ENCODE data around the gene MYO5B.

Gene MYO5B

GRCh38 chr18:49921318-49921985 is 273.5 kb downstream of the MYO5B start:
- Mint-ChIP-seq H3K4me1 (no peaks in the 10 kb centered on the region), H3K27ac (ENCODE audit: low read depth) (no peak overlapping the region), H3K36me3 (ENCODE audit: insufficient read depth) (peaks cover 2% of the 10 kb centered on the region), H3K9me3 (no peaks in the 10 kb centered on the region), H3K27me3 (peaks cover 97% of the 10 kb centered on the region), H3K4me3 (no peak overlapping the region)
- ATAC-seq (replicated peaks; ENCODE audit: extremely low read depth, poor library complexity, severe bottlenecking) (no peak), DNase-seq (ENCODE audit: low spot score in 2 of 2) (no peak)

DNA sequence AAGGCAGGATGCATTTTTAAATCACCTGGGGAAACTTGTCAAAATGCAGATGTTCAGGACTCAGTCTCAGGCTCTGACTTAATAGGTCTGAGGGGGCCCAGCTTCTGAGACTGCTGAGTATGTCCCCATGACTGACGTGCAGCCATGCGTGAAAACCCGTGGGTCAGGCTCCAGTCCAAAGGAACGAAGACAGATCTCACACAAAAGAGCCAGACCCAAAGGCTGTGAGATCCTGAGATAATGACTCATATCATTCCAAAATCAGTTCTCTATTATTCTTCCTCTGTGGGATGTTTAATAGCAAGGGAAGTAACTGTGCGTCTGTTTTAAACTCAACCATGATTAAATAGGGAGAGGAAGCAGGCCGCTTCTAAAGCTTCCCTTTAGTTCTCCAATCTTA is 274.2 kb downstream of the MYO5B start:
- no peaks in the 10 kb centered on the region for H3K4me1 Mint-ChIP-seq
- peaks cover 96% of the 10 kb centered on the region for H3K27me3 Mint-ChIP-seq
- no peak overlapping the region for H3K27ac Mint-ChIP-seq (ENCODE audit: low read depth)
- ATAC-seq (replicated peaks; ENCODE audit: extremely low read depth, poor library complexity, severe bottlenecking), result no peak
- no peaks in the 10 kb centered on the region for H3K9me3 Mint-ChIP-seq
- no peak overlapping the region for H3K4me3 Mint-ChIP-seq
- H3K36me3 Mint-ChIP-seq (ENCODE audit: insufficient read depth), result peaks cover 2% of the 10 kb centered on the region
- DNase-seq (ENCODE audit: low spot score in 2 of 2), result no peak

DNA sequence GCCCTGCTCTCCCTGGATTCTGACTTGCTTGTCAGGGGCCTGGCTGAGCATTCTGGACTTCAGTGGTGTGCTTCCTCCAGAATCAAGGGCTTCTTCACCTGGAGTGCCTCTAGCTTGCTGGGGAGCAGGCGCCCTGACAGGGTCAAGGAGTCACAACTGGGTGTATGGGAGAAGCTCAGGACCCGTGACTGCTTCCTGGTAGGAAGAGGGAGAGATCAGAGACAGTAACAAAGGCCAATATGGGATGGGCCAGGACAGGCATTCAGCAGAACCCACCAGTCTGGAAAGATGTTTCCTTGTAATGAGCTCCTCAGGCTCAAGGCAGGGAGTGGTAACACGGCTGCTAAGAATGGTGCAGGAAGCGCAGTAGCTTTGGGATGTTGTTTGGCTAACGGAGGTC is 277.2 kb downstream of the MYO5B start:
- Mint-ChIP-seq H3K27ac (ENCODE audit: low read depth) (no peak overlapping the region), H3K36me3 (ENCODE audit: insufficient read depth) (no peaks in the 10 kb centered on the region), H3K4me1 (no peaks in the 10 kb centered on the region), H3K9me3 (peaks cover under 1% of the 10 kb centered on the region), H3K27me3 (peaks cover 93% of the 10 kb centered on the region), H3K4me3 (no peak overlapping the region)
- DNase-seq (ENCODE audit: low spot score in 2 of 2), result no peak
- no peak for ATAC-seq (replicated peaks; ENCODE audit: extremely low read depth, poor library complexity, severe bottlenecking)

DNA sequence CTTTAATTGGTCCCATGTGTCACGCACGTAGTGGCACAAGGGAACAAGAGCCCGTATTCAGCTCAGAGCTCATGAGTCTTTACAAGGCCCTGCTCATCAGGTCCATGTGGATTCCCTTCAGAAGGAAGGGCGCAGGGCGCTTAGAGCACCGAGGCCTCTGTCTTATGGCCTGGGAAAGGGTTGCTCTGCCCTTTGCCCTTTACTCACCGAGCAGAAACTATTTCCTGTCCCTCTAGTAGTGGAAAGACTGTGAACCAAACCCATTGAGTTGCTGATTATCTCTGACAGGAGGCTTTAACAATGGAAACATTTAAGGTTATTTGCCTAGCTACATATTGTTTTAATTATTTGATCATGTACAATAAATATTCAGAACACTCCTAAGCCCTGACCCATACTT is 279.6 kb downstream of the MYO5B start:
- Mint-ChIP-seq H3K27me3 (peaks cover 69% of the 10 kb centered on the region), H3K9me3 (peaks cover 5% of the 10 kb centered on the region), H3K4me3 (no peak overlapping the region), H3K36me3 (ENCODE audit: insufficient read depth) (no peaks in the 10 kb centered on the region), H3K27ac (ENCODE audit: low read depth) (no peak overlapping the region), H3K4me1 (no peaks in the 10 kb centered on the region)
- ATAC-seq (replicated peaks; ENCODE audit: extremely low read depth, poor library complexity, severe bottlenecking), result no peak
- no peak for DNase-seq (ENCODE audit: low spot score in 2 of 2)

GRCh38 chr18:49913221-49913620 is 281.7 kb downstream of the MYO5B start:
- H3K27ac Mint-ChIP-seq (ENCODE audit: low read depth), result no peak overlapping the region
- DNase-seq (ENCODE audit: low spot score in 2 of 2) (no peak), ATAC-seq (replicated peaks; ENCODE audit: extremely low read depth, poor library complexity, severe bottlenecking) (no peak)
- peaks cover 5% of the 10 kb centered on the region for H3K9me3 Mint-ChIP-seq
- H3K27me3 Mint-ChIP-seq, result peaks cover 62% of the 10 kb centered on the region
- H3K4me3 Mint-ChIP-seq, result no peak overlapping the region
- H3K4me1 Mint-ChIP-seq, result no peaks in the 10 kb centered on the region
- no peaks in the 10 kb centered on the region for H3K36me3 Mint-ChIP-seq (ENCODE audit: insufficient read depth)

DNA sequence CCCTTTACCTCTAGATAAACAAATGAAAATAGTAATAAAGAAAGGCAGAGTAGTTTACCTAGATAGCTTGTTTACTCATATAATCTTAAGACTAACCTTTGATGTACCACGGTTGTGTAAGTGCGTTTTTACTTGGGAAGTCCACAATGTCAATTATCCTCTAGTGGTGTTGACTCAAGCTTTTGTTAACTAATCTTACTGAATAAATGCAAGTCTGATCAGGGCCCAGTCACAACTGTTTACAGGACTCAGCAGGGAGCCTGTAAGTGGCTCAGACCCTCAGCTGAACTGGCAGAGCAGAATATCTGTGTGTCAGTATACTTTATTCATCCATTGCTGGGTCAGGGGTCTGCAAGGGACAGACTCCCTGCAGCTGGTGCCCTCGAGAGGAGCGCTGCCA is 283.5 kb downstream of the MYO5B start:
- no peaks in the 10 kb centered on the region for H3K4me1 Mint-ChIP-seq
- H3K36me3 Mint-ChIP-seq (ENCODE audit: insufficient read depth), result no peaks in the 10 kb centered on the region
- H3K27me3 Mint-ChIP-seq, result peaks cover 62% of the 10 kb centered on the region
- H3K27ac Mint-ChIP-seq (ENCODE audit: low read depth), result no peak overlapping the region
- H3K9me3 Mint-ChIP-seq, result peaks cover 5% of the 10 kb centered on the region
- ATAC-seq (replicated peaks; ENCODE audit: extremely low read depth, poor library complexity, severe bottlenecking) (no peak), DNase-seq (ENCODE audit: low spot score in 2 of 2) (no peak)
- no peak overlapping the region for H3K4me3 Mint-ChIP-seq

- ATAC-seq (replicated peaks; ENCODE audit: extremely low read depth, poor library complexity, severe bottlenecking) (no peak), DNase-seq (ENCODE audit: low spot score in 2 of 2) (no peak)
- Mint-ChIP-seq H3K27me3 (peaks cover 60% of the 10 kb centered on the region), H3K9me3 (peaks cover 5% of the 10 kb centered on the region), H3K4me1 (no peaks in the 10 kb centered on the region), H3K36me3 (ENCODE audit: insufficient read depth) (no peaks in the 10 kb centered on the region), H3K4me3 (no peak overlapping the region), H3K27ac (ENCODE audit: low read depth) (no peak overlapping the region)
These were observed 284.0 kb downstream of the MYO5B start for GRCh38 chr18:49910986-49911385.

DNA sequence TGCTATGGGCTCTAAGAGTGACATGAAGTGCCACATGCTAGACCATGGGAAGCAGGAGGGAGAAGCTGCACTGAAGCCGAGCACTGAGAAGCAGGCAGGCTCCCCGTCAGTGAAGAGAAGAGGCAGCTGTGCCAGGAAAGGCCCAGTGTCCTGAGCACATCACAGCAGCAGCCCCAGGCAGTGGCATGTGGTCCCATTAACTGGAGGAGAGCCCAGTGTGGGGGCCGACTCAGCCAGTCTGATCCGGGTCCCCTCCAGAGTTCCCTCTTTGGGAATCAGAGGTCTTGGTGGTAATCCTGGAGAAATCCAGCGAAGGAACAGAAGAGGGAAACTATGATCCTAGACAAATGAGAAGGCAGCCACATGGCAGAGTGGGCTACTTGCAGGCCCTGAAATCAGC is 284.9 kb downstream of the MYO5B start:
- no peak overlapping the region for H3K27ac Mint-ChIP-seq (ENCODE audit: low read depth)
- no peaks in the 10 kb centered on the region for H3K4me1 Mint-ChIP-seq
- no peak for DNase-seq (ENCODE audit: low spot score in 2 of 2)
- ATAC-seq (replicated peaks; ENCODE audit: extremely low read depth, poor library complexity, severe bottlenecking), result no peak
- no peak overlapping the region for H3K4me3 Mint-ChIP-seq
- peaks cover 5% of the 10 kb centered on the region for H3K9me3 Mint-ChIP-seq
- peaks cover 58% of the 10 kb centered on the region for H3K27me3 Mint-ChIP-seq
- no peaks in the 10 kb centered on the region for H3K36me3 Mint-ChIP-seq (ENCODE audit: insufficient read depth)

DNA sequence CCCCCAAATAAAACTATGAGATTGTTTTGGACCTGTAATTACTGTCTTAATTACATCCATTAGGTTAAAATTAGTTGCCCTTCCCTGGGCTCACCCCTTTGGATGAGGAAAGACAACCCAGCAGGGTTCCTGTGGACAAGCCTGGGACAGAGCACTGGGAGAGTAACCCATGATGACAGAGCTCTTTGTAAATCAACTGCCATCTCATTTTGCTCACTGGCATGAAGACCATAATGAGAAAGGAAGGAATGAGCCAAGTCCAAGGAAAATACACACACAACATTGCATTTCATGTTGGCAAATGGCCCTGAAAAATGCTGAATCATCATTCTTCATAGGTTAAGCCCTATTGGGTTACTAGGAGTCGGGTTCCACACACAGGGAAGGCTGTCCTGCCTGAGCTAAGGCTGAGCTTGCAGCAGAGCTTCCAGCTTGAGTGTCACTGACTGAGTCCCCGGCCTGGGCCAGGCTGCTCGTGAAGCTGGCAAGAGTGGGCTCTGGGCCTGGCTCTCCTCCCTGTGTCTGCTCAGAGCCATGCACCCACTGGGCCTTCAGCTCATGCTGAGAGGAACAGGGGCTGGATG is 287.5 kb downstream of the MYO5B start:
- ATAC-seq (replicated peaks; ENCODE audit: extremely low read depth, poor library complexity, severe bottlenecking), result no peak
- Mint-ChIP-seq H3K4me1 (no peaks in the 10 kb centered on the region), H3K4me3 (no peak overlapping the region), H3K9me3 (peaks cover 2% of the 10 kb centered on the region), H3K36me3 (ENCODE audit: insufficient read depth) (no peaks in the 10 kb centered on the region), H3K27me3 (peaks cover 44% of the 10 kb centered on the region), H3K27ac (ENCODE audit: low read depth) (no peak overlapping the region)
- DNase-seq (ENCODE audit: low spot score in 2 of 2), result no peak

DNA sequence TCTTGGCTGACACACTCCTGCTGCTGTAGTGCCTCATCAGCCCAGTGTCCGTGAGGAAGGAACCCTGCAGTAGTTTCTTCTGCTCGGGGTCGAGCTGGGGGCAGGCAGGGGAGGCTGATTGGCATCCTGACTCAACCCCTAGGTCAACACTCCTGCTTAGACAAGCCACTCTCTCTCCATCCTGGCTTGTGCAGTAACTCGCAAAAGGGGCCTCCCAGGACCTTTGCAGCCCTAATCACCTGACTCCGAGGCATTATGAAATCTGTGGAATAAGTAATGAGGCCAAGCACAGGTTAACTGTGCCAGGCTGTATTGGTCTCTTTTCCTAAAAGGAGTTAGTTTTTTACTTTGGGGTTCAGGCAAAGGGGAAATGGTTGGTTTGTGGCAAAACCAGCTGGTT is 289.2 kb downstream of the MYO5B start:
- H3K27ac Mint-ChIP-seq (ENCODE audit: low read depth), result no peak overlapping the region
- H3K36me3 Mint-ChIP-seq (ENCODE audit: insufficient read depth), result no peaks in the 10 kb centered on the region
- H3K4me1 Mint-ChIP-seq, result no peaks in the 10 kb centered on the region
- DNase-seq (ENCODE audit: low spot score in 2 of 2) (no peak), ATAC-seq (replicated peaks; ENCODE audit: extremely low read depth, poor library complexity, severe bottlenecking) (no peak)
- no peaks in the 10 kb centered on the region for H3K9me3 Mint-ChIP-seq
- no peak overlapping the region for H3K4me3 Mint-ChIP-seq
- peaks cover 61% of the 10 kb centered on the region for H3K27me3 Mint-ChIP-seq

DNA sequence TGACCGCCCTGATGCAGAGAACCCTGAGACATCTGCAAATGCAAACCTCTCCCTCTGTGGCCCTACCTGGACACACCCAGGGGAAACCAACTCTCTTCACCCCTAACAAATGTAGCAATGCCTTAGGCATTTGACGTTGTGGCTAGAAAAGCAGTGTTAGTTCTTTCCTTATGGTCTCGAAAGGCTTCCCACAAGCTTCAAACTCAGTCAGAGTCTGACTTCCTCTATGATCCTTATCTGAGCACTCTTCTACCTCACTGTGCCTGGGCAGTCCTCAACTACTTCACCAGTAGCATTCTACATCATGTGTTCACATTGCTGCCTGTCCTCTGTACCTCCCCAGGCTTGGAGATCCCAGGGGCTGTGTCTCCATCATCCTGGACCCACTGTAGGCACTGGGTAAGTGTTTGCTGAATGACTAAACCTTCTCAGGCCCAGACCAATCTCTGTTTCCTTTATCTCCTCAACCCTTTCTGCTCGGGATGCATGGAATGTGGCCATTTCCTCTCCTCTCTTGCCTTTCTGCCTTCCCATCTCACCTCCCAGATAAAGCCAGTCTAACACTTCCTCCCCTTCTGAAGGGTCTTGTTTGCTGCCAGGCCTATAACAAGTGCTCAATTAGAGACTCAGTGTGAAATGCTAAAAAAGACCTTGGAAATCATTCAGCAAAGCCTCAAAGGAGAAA is 289.9 kb downstream of the MYO5B start:
- DNase-seq (ENCODE audit: low spot score in 2 of 2) (no peak), ATAC-seq (replicated peaks; ENCODE audit: extremely low read depth, poor library complexity, severe bottlenecking) (no peak)
- H3K36me3 Mint-ChIP-seq (ENCODE audit: insufficient read depth), result no peaks in the 10 kb centered on the region
- H3K9me3 Mint-ChIP-seq, result no peaks in the 10 kb centered on the region
- no peak overlapping the region for H3K27ac Mint-ChIP-seq (ENCODE audit: low read depth)
- peaks cover 4% of the 10 kb centered on the region for H3K4me1 Mint-ChIP-seq
- no peak overlapping the region for H3K4me3 Mint-ChIP-seq
- H3K27me3 Mint-ChIP-seq, result peaks cover 68% of the 10 kb centered on the region

GRCh38 chr18:49901862-49902340 is 293.0 kb downstream of the MYO5B start:
- no peak for ATAC-seq (replicated peaks; ENCODE audit: extremely low read depth, poor library complexity, severe bottlenecking)
- Mint-ChIP-seq H3K4me3 (no peak overlapping the region), H3K4me1 (peaks cover 4% of the 10 kb centered on the region), H3K36me3 (ENCODE audit: insufficient read depth) (peaks cover 3% of the 10 kb centered on the region), H3K9me3 (no peaks in the 10 kb centered on the region), H3K27ac (ENCODE audit: low read depth) (no peak overlapping the region), H3K27me3 (peaks cover 49% of the 10 kb centered on the region)
- no peak for DNase-seq (ENCODE audit: low spot score in 2 of 2)
